Psoas muscle (tissue), 8 donors: Measurements from ENCODE around the gene CACNA1B. TPM values are rescaled to one million over a fixed set of nuclear protein-coding genes. Genes with fewer than 3 reads are reported as not detected.

ENCODE experiments used
- ATAC-seq, 4 donors: fragments of 200-7000 bp; cut with Tn5 transposase; one replicate each; pipeline ENCODE4 v1.9.1; 2020; ENCODE audit warnings: moderate library complexity in 3 of 4, mild to moderate bottlenecking in 2 of 4
- DNase-seq, 2 donors: peaks; one replicate each; pipeline ENCODE4 v3.0.0-alpha.2; 2020
- H3K27ac ChIP-seq: fragments of 200-600 bp; one replicate; pipeline ENCODE4 v1.8.0; 2022
- H3K27me3 ChIP-seq, 3 donors: fragments of 200-600 bp in 1 of 3; one replicate each; pipeline versions ENCODE4 v1.6.1 to v1.8.0; 2013 to 2022; ENCODE audit warnings: low read length in 2 of 3, mild to moderate bottlenecking in 2 of 3, moderate library complexity in 1 of 3; ENCODE audit not compliant: insufficient read depth in 3 of 3
- H3K36me3 ChIP-seq, 2 donors: fragments of 200-600 bp in 1 of 2; one replicate each; pipeline versions ENCODE4 v1.6.1 to v1.8.0; 2013 to 2022; ENCODE audit warnings: low read depth in 1 of 2, mild to moderate bottlenecking in 1 of 2, moderate library complexity in 1 of 2; ENCODE audit not compliant: insufficient read depth in 1 of 2
- H3K4me1 ChIP-seq: fragments of 200-600 bp; one replicate; pipeline ENCODE4 v1.8.0; 2022
- H3K4me3 ChIP-seq: fragments of 200-600 bp; one replicate; pipeline ENCODE4 v1.8.0; 2022; ENCODE audit warnings: mild to moderate bottlenecking
- H3K9me3 ChIP-seq: fragments of 200-600 bp; one replicate; pipeline ENCODE4 v1.8.0; 2022
- WGBS, 3 donors: extraction: QIAGEN DNeasy Blood & Tissue Kit; methylation state at CpG; one replicate each; pipeline versions ENCODE4 v1.1.6 to v1.1.7; 2013; 5-methylcytosine and 5-hydroxymethylcytosine counted together
- intact Hi-C, 2 donors: fragments of 100-400 bp; cut with DNase I; formaldehyde crosslinking; loops; one replicate each; pipeline versions ENCODE4 v1.11.0 to v1.14.2; 2022
- polyA plus RNA-seq, 3 donors: library from polyadenylated mRNA; stranded (reverse); fragments of 200-250 nt; gene quantifications; one replicate each; pipeline ENCODE4 v1.2.3, GENCODE V29; 2013
- total RNA-seq, 4 donors: library from RNA; stranded (reverse); fragmentation: NEBNext Ultra II Directional in 2 of 4; extraction: Animal tissue kit (Norgen Biotek cat#: 25700) in 2 of 4; gene quantifications; one replicate each; pipeline versions ENCODE4 v1.2.1 to v1.2.4, GENCODE V29; 2021 to 2023
- TF ChIP-seq, protein P1 (sequence below): fragments of 200-600 bp; IDR thresholded peaks from one replicate; pipeline ENCODE4 v1.8.0; 2022; ENCODE audit warnings: antibody characterized with exemption
- donor health status: healthy with polysubstance abuse.
- donor health status: DM: no; HTN: no; CAD: no; lungs with moderate emphysema.
- donor health status: Bipolar disorder and iron deficiency.
- donor health status: healthy.
- donor health status: DM: yes; HTN: yes; CAD: no.
- donor health status: DM: no; HTN: no; CAD: no.
- donor health status: DM: no; HTN: no; CAD: no.
- donor health status: DM: yes; HTN: yes; CAD: no.

The CACNA1B gene
- total and polyA plus RNA-seq, 7 donors: 0.01 to 0.02 TPM; not detected in 5

- TF ChIP-seq, protein P1, sequence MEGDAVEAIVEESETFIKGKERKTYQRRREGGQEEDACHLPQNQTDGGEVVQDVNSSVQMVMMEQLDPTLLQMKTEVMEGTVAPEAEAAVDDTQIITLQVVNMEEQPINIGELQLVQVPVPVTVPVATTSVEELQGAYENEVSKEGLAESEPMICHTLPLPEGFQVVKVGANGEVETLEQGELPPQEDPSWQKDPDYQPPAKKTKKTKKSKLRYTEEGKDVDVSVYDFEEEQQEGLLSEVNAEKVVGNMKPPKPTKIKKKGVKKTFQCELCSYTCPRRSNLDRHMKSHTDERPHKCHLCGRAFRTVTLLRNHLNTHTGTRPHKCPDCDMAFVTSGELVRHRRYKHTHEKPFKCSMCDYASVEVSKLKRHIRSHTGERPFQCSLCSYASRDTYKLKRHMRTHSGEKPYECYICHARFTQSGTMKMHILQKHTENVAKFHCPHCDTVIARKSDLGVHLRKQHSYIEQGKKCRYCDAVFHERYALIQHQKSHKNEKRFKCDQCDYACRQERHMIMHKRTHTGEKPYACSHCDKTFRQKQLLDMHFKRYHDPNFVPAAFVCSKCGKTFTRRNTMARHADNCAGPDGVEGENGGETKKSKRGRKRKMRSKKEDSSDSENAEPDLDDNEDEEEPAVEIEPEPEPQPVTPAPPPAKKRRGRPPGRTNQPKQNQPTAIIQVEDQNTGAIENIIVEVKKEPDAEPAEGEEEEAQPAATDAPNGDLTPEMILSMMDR: no peak
- no peak for ATAC-seq
- Histone ChIP-seq H3K4me3 (no peak overlapping the region), H3K36me3 (no peaks in the 10 kb centered on the region), H3K27me3 (peaks cover 0 to 5% (median 0%) of the 10 kb centered on the region in 3 donors), H3K9me3 (no peaks in the 10 kb centered on the region), H3K4me1 (no peaks in the 10 kb centered on the region), H3K27ac (no peak overlapping the region)
- WGBS, 3 donors: 77 to 84% (median 80%) methylated on average over 23 of the region's 23 CpGs
- intact Hi-C loops: no loop called here
- no peak for DNase-seq
Measured at GRCh38 chr9:138102246-138103051, 224.9 kb downstream of the CACNA1B start.

- DNase-seq (no peak), ATAC-seq (no peak)
- TF ChIP-seq, protein P1: no peak
- H3K27me3 ChIP-seq: peaks cover 0 to 5% (median 0%) of the 10 kb centered on the region in 3 donors
- H3K4me1 ChIP-seq: no peaks in the 10 kb centered on the region
- WGBS, 3 donors: 24 to 26% (median 25%) methylated on average over 6 of the region's 6 CpGs
- H3K27ac ChIP-seq: no peak overlapping the region
- H3K9me3 ChIP-seq: no peaks in the 10 kb centered on the region
- no peaks in the 10 kb centered on the region for H3K36me3 ChIP-seq
- intact Hi-C loops: no loop called here
- no peak overlapping the region for H3K4me3 ChIP-seq
Measured at GRCh38 chr9:138103111-138103848, 225.7 kb downstream of the CACNA1B start.

DNA sequence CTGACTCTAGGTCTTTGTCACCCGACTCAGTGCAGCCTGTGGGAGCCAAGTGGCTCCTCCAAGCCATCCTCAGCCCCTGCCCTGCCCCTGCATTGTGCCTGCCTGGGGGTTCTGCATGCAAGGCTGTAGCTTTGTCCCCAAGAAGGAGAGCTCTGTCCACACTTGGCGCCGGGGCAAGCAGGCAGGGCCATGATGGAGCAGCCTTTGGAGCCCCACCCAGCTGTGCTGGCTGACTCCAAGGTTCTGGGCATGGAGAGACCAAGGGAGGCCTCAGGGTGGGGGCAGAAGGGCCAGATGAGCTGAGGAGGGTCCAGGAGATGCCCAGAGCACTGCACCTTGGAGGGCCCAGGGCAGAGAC is 226.2 kb downstream of the CACNA1B start:
- Histone ChIP-seq H3K27me3 (peaks cover 0 to 5% (median 0%) of the 10 kb centered on the region in 3 donors), H3K4me3 (no peak overlapping the region), H3K9me3 (no peaks in the 10 kb centered on the region), H3K4me1 (no peaks in the 10 kb centered on the region), H3K36me3 (no peaks in the 10 kb centered on the region), H3K27ac (no peak overlapping the region)
- intact Hi-C loops: no loop called here
- no peak for DNase-seq
- no peak for ATAC-seq
- TF ChIP-seq, protein P1: no peak
- 23 to 43% (median 29%) methylated on average over 3 of the region's 3 CpGs for WGBS, 3 donors

DNA sequence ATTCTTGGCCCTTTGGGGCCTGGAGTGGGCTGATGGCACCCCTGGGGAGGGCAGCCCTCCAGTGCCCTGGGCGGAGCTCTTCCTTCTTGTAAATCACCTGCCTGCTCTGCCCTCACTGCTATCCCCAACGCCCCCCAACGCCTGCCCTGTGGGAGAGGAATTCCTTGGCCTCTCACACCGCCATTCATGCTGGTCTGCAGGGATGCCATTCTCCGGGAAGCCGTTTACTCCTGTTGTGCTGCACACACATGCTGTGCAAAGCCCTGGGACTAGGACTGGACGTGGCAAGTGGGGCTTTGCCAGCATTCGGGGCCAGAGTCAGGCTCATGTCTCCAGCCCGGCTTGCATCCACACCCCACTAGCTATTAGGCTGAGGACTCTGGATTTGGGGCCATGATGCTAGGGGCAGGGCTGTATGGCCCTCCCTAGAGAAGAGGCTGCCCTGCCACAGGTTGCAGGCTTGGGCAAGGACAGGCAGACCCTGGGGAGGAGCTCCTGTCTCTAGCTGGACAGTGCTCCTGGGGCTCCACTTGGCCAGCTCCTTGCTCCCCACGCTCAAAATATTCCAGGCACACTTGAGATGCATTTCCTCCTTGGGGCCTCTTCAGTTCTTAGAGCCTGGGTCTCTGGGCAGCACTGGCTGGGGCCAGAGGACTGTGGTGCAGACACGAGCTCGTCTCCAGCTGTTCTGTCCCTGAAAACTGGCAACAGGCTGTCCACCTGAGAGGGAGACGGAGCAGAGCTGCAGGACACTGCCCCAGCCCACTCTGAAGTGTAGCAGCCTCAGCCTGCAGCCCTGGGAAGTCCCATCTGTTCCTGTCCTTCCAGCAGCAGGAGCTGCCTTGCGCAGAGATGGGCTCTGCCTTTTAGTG is 226.9 kb downstream of the CACNA1B start:
- TF ChIP-seq, protein P1: no peak
- peaks cover 0 to 5% (median 0%) of the 10 kb centered on the region in 3 donors for H3K27me3 ChIP-seq
- ATAC-seq (no peak), DNase-seq (no peak)
- H3K27ac ChIP-seq: no peak overlapping the region
- no peaks in the 10 kb centered on the region for H3K4me1 ChIP-seq
- intact Hi-C loops: no loop called here
- WGBS, 3 donors: 35 to 51% (median 50%) methylated on average over 14 of the region's 14 CpGs
- H3K4me3 ChIP-seq: no peak overlapping the region
- H3K36me3 ChIP-seq: no peaks in the 10 kb centered on the region
- H3K9me3 ChIP-seq: no peaks in the 10 kb centered on the region
